LNCaP clone FGC (cell line): Measurements from ENCODE around the gene RPL39L.

Experiments used
- DNase-seq: peaks from one replicate; pipeline ENCODE4 v3.0.0-alpha.2; 2011; ENCODE audit warnings: low read depth
- H3K4me3 ChIP-seq: 2 replicates; pipeline ENCODE4 v1.5.1; 2011; ENCODE audit warnings: mild to moderate bottlenecking, low read depth, low read length, control low read depth
- TF ChIP-seq, protein P1 (sequence below): IDR thresholded peaks from 2 replicates; pipeline ENCODE4 v1.5.1; 2012; ENCODE audit warnings: mild to moderate bottlenecking; ENCODE audit not compliant: control insufficient read depth, insufficient read depth; ENCODE audit errors: extremely low read depth

Gene RPL39L

DNA sequence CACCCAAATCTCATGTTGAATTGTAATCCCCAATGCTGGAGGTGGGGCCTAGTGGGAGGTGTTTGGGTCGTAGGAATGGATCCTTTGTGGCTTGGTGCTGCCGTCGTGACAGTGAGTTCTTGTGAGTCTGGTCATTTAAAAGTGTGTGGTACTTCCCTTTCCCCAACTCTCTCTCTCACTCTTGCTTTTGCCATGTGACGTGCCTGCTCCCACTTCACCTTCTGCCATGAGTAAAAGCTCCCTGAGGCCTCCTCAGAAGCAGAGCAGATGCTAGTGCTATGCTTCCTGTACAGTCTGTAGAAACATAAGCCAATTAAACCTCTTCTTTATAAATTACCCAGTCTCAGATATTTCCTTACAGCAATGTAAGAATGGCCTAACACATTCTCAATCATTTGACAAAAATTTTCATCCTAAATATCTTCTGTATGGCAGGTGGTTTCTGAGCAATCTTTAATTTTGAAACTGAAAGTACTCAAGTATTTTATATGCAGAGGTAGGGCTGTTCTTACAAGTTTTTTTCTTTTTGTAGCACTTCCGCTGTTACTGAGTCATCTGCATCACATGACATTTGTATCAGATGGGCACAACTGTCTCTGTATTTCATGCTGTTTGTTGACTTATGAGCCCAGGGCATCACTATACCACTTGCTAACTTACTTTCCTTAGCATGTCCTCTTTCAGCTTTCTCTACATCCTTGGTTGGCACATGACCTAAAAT is 8.8 kb downstream of the RPL39L start:
- DNase-seq: peak; percentile 2
- TF ChIP-seq, protein P1, sequence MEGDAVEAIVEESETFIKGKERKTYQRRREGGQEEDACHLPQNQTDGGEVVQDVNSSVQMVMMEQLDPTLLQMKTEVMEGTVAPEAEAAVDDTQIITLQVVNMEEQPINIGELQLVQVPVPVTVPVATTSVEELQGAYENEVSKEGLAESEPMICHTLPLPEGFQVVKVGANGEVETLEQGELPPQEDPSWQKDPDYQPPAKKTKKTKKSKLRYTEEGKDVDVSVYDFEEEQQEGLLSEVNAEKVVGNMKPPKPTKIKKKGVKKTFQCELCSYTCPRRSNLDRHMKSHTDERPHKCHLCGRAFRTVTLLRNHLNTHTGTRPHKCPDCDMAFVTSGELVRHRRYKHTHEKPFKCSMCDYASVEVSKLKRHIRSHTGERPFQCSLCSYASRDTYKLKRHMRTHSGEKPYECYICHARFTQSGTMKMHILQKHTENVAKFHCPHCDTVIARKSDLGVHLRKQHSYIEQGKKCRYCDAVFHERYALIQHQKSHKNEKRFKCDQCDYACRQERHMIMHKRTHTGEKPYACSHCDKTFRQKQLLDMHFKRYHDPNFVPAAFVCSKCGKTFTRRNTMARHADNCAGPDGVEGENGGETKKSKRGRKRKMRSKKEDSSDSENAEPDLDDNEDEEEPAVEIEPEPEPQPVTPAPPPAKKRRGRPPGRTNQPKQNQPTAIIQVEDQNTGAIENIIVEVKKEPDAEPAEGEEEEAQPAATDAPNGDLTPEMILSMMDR: no peak
- no peak overlapping the region for H3K4me3 ChIP-seq

DNA sequence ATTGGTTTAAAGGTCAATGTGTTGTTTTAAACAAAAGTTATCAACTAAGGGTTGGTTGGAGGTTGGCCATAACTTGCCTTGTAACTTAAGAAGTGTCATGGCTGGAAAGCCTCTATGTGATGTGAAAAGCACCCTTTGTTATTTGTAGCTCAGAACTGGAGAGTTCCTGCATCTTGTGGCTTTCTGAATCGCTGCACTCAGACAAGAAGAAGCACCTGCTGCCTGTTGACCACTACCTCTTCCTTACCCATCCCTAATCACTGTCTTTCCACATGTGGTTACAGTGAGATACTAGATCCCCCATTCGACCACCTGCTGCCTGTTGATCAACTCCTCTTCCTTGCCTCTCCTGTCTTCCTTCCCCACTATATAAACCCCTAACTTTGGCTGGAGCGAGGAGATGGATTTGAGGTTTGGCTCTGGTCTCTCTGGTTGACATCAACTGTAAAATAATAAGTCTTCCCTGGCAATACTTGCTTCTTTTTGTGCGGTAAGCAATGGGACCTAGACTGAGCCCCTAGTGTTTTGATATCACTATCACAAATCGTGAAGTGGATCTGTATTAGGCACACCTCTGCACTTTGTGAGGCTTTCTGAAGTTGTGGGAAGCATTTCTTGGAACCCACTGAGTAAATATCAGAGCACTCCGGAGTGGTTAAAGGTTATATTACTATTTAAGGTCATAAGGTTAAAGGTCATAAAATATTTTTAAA is 13.8 kb downstream of the RPL39L start:
- no peak for DNase-seq
- TF ChIP-seq, protein P1: no peak
- no peak overlapping the region for H3K4me3 ChIP-seq

DNA sequence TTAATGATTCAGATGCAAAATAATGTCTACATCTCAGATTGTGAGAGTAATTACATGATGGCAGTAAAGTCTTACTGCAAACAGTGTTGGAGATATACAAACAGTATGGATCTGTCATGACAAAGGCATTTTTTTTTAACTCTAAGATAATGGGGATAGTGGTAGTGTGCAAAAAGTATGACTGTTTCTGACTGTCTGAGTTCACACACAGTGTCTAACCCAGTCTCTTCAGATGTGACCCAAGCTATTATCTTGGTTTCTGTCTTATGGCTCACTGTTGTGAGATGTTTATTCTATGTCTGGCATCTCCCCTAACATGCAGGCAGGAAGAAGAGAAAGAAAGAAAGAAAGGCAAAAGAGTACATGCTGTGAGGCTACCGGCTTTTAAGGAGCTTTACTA is 17.0 kb downstream of the RPL39L start:
- no peak for DNase-seq
- H3K4me3 ChIP-seq: no peak overlapping the region
- TF ChIP-seq, protein P1: no peak

DNA sequence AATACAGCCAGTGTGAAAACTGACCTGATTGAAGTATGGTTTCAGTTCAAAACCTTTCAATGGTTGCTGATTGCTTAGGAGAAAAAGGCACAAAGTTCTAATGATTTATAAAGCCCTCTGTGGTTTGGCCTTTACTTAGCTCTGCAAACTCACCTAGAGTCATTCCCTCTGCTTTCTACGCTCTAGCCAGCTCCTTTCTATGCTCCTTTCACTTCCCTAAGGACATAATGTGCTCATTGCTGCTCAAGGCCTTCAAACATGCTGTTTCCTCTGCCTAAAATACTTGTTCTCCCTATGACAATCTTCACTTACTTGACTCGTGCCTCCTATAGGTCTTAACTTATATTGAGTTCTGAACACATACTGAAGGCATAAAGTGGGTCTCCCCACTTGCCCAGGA is 19.0 kb downstream of the RPL39L start:
- TF ChIP-seq, protein P1: no peak
- no peak overlapping the region for H3K4me3 ChIP-seq
- DNase-seq: no peak

DNA sequence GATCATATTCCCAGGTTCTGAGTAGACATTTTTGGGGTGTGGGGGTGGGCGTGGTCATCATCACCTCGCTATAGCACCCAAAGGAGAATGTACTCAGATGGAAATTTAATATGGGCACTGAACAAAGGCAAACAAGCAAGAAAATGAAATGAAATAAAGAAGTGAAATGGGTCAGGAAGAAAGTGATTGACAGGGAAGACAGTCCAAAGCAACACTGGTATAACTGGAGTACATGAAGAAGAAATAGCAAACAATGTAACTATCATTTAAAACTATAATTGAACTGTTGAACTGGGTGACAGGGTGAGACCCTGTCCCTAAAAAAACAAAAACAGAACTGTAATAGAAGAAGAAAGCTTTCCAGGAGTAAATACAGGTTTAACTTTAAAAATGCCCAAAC is 24.8 kb downstream of the RPL39L start:
- TF ChIP-seq, protein P1: no peak
- H3K4me3 ChIP-seq: no peak overlapping the region
- DNase-seq: no peak

DNA sequence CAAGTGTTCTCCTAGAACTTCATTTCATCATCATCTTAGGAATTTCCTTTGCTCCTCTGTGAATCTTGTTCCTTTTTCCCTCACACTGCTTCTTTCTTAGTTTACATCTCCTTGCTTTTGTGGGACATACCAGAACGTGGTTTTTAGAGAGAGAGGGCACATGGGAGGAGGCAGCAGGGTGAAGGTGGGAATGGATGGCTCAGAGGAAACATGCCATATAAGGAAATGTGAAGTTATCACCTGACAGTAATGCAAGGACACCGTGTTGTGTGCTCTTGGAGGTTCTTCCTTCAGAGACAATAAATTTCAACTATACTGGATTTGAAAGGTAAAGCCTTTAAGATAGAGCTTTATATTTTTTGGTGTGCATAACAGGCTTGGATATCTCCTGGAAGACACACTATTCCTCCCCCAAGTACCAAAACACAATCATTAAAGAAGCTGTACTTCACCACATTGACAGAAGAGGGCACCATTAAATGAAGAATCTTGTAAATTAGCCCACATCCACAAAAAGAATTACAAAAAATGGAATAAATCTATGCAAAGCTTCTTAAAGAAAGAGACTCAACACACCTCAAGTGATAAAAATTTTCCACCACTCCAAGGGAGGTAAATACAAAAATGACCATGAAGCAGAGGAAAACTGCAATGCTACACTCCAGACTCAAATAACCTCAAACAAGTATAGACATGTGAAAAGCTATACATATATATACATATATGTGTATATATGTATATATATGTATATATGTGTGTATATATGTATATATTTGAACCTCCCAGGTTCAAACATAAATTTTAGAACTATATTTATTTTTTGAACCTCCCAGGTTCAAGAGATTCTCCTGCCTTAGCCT is 26.1 kb downstream of the RPL39L start:
- TF ChIP-seq, protein P1: peak; percentile 53

More for the DNA sequence above, 26.1 kb downstream of the RPL39L start:
- no peak for DNase-seq
- H3K4me3 ChIP-seq: no peak overlapping the region
